HG02981 (cell line): ENCODE results near the gene UBE3A.

Source experiments
- ATAC-seq: cut with Tn5 transposase; IDR thresholded peaks from one replicate; pipeline ENCODE4 v1.9.1; 2021; ENCODE audit warnings: mild to moderate bottlenecking, moderate library complexity; ENCODE audit not compliant: unreplicated experiment

The UBE3A gene

DNA sequence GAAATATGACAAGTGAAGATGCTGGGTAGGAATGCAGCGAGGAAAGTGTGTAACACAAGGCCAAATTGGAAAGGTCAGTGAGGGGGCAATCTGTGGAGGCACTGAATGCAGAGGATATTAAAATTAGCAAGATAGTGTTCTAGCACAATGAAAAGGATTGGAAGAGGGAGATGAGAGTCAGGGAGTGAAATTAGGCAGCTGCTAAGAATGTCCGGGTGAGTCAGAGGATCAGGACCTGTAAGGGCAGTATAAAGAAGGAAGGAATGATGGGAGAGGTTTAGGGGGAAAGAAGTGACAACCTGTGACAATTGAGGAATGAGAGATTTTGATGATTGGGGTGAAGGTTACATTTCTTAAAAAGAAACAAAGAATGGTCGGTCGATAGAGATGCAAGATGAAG lies 103.5 kb downstream of the UBE3A start:
- ATAC-seq, result no peak

DNA sequence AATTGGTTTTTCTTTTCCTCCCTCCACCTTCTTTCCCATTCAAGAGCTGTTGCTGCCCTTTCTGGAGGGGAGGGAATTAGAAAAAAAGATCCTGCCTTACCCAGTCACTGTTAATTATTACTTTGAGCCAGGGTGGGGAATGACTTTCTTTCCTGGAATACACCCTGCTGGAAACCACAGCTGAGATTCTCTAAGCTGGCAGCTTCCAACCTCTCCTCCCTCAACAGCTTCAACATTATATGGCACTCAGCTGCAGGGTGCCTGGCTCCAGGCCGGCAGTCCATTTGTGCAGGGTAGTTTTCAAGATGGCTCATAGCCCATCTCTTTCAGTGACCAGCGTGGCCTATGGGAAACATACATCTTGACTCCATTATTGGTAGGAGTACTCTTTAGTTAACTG lies 105.8 kb downstream of the UBE3A start:
- ATAC-seq, result no peak

DNA sequence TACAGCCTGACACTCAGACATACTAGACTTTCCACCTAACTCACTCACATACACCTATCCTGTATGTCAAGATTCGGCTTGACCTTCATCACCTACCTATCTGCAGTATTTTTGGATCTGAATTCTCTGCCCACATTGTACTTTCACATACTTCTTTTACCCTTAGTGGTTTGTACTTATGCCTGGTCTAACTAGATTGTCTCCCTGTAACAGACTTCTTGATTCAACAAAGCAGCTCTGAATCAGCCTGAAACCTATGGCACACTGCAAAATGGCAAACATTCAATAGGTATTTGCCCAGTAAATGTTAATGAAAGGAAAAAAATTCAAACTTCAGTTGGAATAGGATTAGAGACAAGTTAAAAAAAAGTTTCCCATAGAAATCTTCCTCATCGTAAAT lies 106.5 kb downstream of the UBE3A start:
- no peak for ATAC-seq

DNA sequence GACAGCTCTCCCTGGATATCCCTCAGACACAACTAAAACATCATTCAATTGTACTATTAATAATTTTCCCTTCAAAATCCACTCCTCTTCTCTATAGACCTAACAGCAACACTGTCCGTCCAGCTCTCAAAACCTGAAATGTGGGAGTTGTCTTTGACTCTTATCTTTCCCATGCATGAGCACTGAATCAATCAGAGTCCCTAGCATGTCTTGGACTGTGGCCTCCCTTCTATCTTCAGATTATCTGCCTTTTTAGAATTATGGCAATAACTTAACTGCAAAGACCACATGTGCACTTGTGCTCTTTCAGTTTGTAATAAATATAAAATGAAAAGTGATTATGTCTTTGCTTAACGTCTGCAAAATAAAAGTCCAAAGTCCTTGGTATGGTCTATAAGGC lies 107.0 kb downstream of the UBE3A start:
- no peak for ATAC-seq

DNA sequence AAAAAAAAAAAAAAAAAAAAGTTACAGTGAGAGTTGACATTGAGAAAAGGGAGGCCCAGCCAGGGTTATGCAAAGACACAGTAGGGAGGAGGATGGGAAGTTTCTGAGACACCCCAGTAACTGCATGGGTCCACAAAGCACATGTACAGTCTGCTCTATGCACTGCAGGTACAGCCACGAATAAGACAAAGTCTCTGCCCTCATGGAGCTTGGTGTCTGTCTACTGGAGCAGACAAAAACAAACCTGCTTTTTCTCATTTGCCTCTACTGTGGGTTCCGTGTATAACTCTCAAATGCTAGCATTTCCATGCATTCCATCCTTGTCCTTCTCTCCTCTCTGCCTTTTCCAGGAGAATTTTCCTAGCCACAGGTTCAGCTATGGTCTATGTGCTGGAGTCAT lies 107.4 kb downstream of the UBE3A start:
- ATAC-seq, result no peak

DNA sequence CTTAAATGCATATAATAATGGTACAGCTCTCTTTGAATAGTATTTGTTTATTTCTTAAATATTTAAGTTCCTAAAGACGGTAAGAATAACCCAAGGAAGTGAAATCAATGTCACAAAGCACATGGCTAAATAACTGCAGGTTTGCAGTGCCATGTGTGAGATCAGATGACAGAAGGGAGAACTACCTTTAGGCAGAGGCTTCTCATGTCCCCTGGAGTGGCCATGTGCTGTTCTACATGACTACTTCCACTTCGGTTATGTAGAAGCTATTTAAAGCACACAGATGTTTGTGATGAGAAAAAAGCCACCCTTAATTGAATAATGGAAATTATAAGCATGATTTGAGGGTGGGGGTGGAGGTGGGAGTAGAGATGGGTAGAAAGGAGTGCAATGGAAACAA lies 109.1 kb downstream of the UBE3A start:
- ATAC-seq, result no peak

DNA sequence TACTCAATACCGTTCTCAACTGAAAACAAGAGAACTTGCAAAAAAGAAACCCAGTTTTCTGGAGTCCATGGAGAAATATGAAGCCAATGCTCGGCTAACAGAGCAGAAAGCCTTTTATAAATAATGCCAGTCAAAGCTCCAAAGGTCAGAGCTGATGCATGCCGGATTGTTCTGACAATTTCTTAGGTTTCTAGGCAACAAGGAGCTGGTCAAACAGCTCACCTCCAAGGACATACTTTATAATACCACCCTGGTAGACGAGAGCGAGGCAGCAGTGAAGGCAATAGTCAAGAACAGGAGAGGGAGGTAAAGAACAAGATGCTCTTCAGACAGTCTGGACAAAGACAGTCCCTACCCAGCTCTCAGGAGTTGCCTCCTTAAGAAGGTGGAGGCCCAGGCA lies 111.1 kb downstream of the UBE3A start:
- no peak for ATAC-seq

DNA sequence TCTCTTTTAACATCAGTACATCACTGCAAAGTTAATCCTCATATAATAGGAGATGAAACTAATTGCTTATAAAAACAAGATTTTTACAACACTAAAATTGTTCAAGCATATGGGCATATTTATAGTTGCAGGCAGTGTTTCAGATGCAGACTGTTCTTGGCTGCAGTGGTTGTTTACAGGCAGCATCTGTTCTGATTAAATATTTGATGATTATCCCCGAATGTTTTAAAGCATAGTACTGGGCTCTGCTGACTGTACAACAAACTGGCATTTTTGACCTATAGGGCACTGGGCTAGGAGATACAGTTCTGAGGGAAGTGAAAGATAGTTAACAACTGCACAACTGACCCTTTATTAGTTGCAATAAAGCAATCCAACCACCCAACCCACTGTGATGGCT lies 113.6 kb downstream of the UBE3A start:
- ATAC-seq, result no peak

DNA sequence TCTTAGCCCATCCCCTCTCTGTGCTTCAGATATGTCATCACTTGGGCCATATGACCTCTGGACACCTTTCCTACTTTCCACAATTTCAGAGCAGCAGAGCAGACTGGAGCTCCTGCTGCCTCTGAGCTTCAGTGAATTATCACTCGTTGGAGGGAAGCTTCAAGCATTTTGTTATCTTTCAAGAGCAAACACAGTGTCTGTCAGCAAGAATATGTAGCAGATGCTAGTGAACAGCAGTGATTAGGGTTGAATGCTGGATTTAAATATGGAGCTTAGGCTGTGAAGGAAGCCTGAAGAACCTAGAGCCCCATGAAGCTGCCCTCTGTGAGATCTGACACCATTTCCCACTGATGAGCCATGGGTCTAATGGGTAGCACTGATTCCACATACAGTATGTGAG lies 115.4 kb downstream of the UBE3A start:
- no peak for ATAC-seq

DNA sequence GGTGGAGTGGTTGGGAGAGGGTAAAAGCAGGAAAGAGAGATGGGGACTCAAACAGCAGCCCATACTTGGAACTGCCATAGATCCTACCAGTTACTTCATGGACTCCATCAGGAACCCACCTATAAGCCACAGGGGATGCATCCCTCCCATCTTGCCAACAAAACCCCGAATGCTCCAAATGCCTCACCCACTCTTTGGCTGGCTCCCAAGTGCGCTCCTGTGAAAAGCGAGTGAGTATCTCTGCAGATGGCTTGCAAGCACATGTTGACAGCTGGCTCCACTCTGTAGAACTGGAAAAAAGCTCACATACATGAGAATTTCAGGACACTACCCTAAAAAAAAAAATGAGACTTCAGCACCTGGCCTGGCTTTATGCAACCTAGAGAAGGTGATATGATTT lies 151.0 kb downstream of the UBE3A start:
- no peak for ATAC-seq
